ENCODE data around the gene NDUFB5. TPM values are rescaled to one million over a fixed set of nuclear protein-coding genes. Genes with fewer than 3 reads are reported as not detected.

NDUFB5 gene
- total RNA-seq, 2 donors from 2014 or later, result 103 to 116 TPM

DNA sequence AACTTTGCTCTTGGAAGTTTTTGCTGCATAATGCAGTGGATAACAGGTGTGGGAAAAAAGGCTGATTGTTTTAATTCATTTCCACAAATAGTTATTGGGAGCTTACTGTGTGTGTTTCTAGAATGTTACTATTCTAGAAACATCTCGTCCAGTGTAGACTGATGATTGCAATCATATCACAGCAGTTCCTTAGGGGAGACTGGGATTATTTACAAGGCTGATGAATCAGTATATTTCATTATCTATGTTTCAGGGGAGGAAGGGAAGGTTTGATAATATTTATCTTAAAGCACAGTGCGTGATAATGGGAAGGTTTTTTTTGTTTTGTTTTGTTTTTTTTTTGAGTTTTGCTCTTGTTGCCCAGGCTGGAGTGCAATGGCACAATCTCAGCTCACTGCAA lies 50.6 kb downstream of the NDUFB5 start:
- no peak for DNase-seq
- Mint-ChIP-seq H3K9me3 (no peaks in the 10 kb centered on the region), H3K27me3 (ENCODE audit: insufficient read depth) (peaks cover 1% of the 10 kb centered on the region), H3K4me1 (peaks cover 28% of the 10 kb centered on the region), H3K27ac (no peak overlapping the region), H3K36me3 (ENCODE audit: low read depth) (peaks cover 8% of the 10 kb centered on the region), H3K4me3 (peak overlapping the region; percentile 94)
- Histone ChIP-seq H3K9me3 (ENCODE audit: control insufficient read depth, low read length) (no peaks in the 10 kb centered on the region), H3K4me1 (ENCODE audit: control insufficient read depth, insufficient read depth, low read length) (no peaks in the 10 kb centered on the region), H3K27ac (ENCODE audit: low read depth, low read length) (no peak overlapping the region), H3K4me3 (ENCODE audit: low read length) (peak overlapping the region; percentile 94), H3K36me3 (ENCODE audit: control insufficient read depth, insufficient read depth, low read length) (peaks cover 14% of the 10 kb centered on the region), H3K9ac (ENCODE audit: extremely low read depth, low read length, poor library complexity, severe bottlenecking) (no peak overlapping the region), H3K27me3 (ENCODE audit: control insufficient read depth, insufficient read depth, low read length, poor library complexity, severe bottlenecking) (no peaks in the 10 kb centered on the region)
- WGBS, 2 experiments (ENCODE audit: insufficient coverage in 1 of 2, insufficient read length in 1 of 2), result 88 to 90% methylated on average over 1 to 2 of the region's 2 CpGs
- TF ChIP-seq, protein P1, sequence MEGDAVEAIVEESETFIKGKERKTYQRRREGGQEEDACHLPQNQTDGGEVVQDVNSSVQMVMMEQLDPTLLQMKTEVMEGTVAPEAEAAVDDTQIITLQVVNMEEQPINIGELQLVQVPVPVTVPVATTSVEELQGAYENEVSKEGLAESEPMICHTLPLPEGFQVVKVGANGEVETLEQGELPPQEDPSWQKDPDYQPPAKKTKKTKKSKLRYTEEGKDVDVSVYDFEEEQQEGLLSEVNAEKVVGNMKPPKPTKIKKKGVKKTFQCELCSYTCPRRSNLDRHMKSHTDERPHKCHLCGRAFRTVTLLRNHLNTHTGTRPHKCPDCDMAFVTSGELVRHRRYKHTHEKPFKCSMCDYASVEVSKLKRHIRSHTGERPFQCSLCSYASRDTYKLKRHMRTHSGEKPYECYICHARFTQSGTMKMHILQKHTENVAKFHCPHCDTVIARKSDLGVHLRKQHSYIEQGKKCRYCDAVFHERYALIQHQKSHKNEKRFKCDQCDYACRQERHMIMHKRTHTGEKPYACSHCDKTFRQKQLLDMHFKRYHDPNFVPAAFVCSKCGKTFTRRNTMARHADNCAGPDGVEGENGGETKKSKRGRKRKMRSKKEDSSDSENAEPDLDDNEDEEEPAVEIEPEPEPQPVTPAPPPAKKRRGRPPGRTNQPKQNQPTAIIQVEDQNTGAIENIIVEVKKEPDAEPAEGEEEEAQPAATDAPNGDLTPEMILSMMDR (conservative IDR thresholded peaks at IDR 0.05), result no peak

DNA sequence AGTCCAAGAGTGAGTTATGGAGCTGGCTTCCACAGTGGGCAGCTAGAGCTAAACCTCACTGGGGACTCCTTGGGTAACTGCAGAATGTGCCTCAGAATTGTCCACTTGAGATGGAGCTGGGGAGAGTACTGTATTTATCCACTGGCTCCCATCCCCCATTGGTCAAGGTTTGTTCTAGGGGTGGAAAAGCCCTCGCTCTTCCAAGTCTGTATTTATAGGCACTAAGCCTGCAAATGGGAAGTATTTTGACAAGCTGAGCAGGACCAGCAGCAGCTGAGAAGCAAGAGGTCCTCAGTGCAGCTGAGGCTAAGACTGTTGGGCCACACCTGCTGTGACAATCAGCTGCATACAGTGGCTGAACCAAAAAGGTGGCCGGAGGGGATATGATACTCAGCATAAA lies 54.0 kb downstream of the NDUFB5 start:
- Histone ChIP-seq H3K9me3 (ENCODE audit: control insufficient read depth, low read length) (no peaks in the 10 kb centered on the region), H3K27me3 (ENCODE audit: control insufficient read depth, insufficient read depth, low read length, poor library complexity, severe bottlenecking) (no peaks in the 10 kb centered on the region), H3K27ac (ENCODE audit: low read depth, low read length) (no peak overlapping the region), H3K4me1 (ENCODE audit: control insufficient read depth, insufficient read depth, low read length) (no peaks in the 10 kb centered on the region), H3K36me3 (ENCODE audit: control insufficient read depth, insufficient read depth, low read length) (peaks cover 14% of the 10 kb centered on the region), H3K4me3 (ENCODE audit: low read length) (no peak overlapping the region), H3K9ac (ENCODE audit: extremely low read depth, low read length, poor library complexity, severe bottlenecking) (no peak overlapping the region)
- peaks cover 8% of the 10 kb centered on the region for H3K36me3 Mint-ChIP-seq (ENCODE audit: low read depth)
- H3K27me3 Mint-ChIP-seq (ENCODE audit: insufficient read depth), result no peaks in the 10 kb centered on the region
- H3K4me1 Mint-ChIP-seq, result peaks cover 42% of the 10 kb centered on the region
- no peak overlapping the region for H3K4me3 Mint-ChIP-seq
- H3K9me3 Mint-ChIP-seq, result no peaks in the 10 kb centered on the region
- no peak for DNase-seq
- WGBS, 2 experiments (ENCODE audit: insufficient coverage in 1 of 2, insufficient read length in 1 of 2), result 90 to 100% methylated on average over 2 of the region's 2 CpGs
- TF ChIP-seq, protein P1 (conservative IDR thresholded peaks at IDR 0.05), result no peak
- H3K27ac Mint-ChIP-seq, result no peak overlapping the region

DNA sequence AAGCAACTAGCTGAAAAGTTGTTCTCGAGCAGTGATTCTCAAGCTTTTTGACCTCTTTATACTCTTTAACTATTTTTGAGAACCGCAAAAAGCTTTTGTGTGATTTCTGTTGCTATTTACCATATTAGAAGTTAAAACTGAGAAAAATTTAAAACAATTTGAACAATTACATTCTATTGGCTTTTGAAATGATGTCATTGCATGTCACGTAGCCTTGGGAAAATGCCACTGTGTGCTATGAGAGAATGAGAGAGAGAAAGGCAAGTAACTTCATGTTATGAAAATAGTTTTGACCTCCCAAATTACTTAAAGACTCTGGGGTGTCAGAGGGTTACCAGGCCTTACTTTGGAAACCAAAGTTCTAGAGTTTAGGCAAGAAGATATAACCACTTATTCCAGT lies 56.3 kb downstream of the NDUFB5 start:
- no peak overlapping the region for H3K27ac Mint-ChIP-seq
- Histone ChIP-seq H3K27ac (ENCODE audit: low read depth, low read length) (no peak overlapping the region), H3K4me3 (ENCODE audit: low read length) (no peak overlapping the region), H3K27me3 (ENCODE audit: control insufficient read depth, insufficient read depth, low read length, poor library complexity, severe bottlenecking) (no peaks in the 10 kb centered on the region), H3K36me3 (ENCODE audit: control insufficient read depth, insufficient read depth, low read length) (peaks cover 11% of the 10 kb centered on the region), H3K9ac (ENCODE audit: extremely low read depth, low read length, poor library complexity, severe bottlenecking) (no peak overlapping the region), H3K9me3 (ENCODE audit: control insufficient read depth, low read length) (no peaks in the 10 kb centered on the region), H3K4me1 (ENCODE audit: control insufficient read depth, insufficient read depth, low read length) (no peaks in the 10 kb centered on the region)
- H3K4me3 Mint-ChIP-seq, result no peak overlapping the region
- no peaks in the 10 kb centered on the region for H3K9me3 Mint-ChIP-seq
- DNase-seq, result no peak
- H3K36me3 Mint-ChIP-seq (ENCODE audit: low read depth), result peaks cover 8% of the 10 kb centered on the region
- TF ChIP-seq, protein P1 (conservative IDR thresholded peaks at IDR 0.05), result no peak
- no peaks in the 10 kb centered on the region for H3K27me3 Mint-ChIP-seq (ENCODE audit: insufficient read depth)
- peaks cover 34% of the 10 kb centered on the region for H3K4me1 Mint-ChIP-seq
- 87 to 100% methylated on average over 1 to 3 of the region's 3 CpGs for WGBS, 2 experiments (ENCODE audit: insufficient coverage in 1 of 2, insufficient read length in 1 of 2)
